NCI-H510A treated with DMSO at 0.1 percent for 48 hours (cell line): Measurements from ENCODE around the gene ERG.

Source experiments
- DNase-seq: peaks from one replicate; lab custom pipeline; 2025; lab: John Stamatoyannopoulos, UW

The ERG gene

DNA sequence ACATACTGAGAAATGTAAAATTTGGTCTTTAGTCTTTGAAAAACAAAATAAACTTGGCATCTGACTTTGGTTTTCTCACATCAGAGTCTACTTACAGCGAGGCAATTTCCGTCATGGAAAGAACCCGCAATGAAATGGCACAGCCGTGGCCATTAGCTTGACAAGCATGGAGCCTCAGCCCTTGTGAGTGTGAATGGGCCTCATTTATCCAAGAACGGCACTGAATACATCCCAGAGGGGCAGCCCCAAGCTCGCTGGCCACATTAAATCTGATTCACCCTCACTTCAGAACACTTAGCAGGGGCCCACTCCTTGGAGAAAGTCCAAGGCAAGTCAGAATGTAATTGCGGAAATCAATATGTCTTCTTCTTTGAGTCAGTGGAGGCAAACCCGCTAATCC lies 64.8 kb downstream of the ERG start:
- DNase-seq = no peak

DNA sequence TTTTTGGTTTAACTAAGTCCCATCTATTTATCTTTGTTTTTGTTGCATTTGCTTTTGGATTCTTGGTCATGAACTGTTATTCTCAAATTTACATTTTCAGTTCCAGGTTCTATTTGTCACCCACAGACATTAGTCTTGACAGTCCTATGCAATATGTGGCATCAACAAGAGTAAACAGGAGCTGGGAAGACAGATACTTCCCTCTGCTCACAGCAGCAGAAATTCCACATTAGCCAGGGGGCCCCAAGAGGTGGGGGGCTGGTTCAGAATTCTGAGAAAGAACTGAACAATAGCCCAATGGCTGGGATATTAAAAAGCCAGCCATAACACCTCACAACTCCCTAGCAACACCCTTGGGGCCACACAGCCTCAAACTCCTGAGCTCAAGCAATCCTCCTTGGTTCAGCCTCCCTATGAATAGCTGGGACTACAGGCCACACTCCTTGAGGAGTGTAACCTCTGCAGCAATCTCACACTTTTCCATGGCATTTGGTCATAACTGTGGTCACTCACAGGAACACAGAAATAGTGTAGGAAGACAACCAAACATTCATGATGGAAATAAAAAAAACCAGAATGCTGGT lies 67.8 kb downstream of the ERG start:
- no peak for DNase-seq

DNA sequence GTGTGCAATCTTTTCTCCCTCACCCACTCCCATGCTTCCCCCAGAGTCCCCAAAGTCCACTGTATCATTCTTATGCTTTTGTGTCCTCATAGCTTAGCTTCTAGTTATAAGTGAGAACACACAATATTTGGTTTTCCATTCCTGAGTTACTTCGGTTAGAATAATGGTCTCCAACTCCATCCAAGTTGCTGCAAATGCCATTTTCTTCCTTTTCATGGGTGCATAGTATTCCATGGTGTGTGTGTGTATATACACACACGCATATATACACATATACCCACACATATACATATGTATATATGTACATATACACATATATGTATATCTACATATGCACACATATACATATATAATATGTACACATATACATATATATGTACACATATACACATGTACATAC lies 69.3 kb downstream of the ERG start:
- DNase-seq = no peak

DNA sequence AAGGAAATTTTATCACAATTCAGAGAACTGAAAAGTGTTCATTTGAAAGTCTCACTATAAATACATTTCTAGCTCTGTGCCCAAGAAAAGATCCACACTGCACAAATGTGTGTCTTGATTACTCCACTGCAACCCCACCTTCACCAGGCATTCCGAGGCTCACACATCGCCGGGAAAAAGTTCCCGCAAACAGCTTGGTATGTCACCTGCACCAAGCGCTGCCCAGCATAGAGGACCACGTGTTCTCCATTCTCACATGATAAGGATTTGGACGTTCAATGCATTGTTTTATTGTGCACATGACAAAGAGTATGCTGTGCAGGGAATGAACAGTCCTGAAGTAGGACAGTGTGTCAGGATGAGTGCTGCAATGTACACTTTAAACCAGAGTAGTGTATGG lies 70.1 kb downstream of the ERG start:
- no peak for DNase-seq

DNA sequence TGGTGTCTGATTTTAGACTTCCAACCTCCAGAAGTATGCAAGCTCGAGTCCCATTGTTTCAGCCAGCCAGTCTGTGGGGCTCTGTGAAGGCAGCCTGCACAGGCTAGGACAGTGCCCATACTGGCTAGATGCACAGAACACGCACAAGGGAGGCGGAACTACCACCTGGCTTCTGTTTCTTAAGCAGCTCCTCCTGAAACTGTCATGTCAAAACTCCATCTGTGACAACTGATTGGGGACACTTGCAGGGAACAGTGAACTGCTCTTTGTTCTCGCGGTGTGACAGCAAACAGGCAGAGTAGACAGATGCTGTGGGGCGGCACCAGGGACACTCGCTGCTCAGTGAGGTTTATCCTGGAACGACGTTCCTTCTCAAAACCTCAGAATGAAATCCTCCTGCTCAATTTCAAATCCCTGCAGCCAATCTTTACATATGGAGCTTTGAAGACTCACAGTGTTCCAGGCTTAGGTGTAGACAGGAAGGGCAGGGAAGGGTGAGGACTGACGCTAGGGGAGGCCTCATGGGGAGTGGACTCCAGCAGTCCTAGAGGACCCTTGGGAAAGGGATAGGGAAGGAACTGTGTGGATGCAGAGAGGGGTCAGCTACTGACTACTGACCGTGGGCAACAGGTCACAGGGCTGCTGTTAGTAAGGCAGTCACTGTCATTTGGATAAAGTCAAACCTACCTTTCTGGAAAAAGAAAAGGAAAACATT lies 73.8 kb downstream of the ERG start:
- DNase-seq = no peak

DNA sequence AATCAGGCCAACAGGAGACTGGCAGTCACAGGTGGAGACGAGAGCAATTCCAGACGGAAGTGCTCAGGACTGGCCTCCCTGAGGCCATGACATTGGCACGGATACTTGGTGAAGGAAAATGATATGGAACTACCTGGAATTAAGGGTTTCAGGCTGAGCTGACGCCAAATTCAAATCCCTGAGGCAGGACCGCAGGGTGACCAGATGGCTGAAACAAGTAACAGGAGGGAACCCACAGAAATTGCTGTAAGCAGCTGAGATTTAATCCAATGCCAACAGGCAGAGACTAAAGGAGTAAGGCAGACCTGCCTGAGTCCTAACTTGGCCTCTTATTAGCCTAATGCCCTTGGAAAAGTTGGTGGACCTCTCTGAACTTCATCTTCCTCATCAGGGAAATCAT lies 76.2 kb downstream of the ERG start:
- no peak for DNase-seq

DNA sequence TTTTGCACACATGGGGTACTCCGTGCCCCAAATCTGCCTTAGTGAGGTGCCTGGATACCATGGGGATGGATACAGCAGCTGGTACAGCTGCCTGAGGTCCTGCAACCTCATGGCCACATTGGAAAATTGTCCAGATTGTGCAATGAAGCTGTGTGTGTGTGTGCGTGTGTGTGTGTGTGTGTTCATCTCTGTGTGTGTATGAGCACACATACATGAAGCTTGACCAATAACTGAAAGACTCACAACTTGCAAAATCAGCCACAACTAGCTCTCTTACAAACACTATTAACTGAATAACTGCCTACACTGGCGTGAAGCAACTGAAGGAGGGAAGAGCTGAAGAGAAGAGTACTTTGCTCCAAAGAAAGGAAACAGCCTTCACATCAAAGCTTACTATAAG lies 78.1 kb downstream of the ERG start:
- DNase-seq = no peak

DNA sequence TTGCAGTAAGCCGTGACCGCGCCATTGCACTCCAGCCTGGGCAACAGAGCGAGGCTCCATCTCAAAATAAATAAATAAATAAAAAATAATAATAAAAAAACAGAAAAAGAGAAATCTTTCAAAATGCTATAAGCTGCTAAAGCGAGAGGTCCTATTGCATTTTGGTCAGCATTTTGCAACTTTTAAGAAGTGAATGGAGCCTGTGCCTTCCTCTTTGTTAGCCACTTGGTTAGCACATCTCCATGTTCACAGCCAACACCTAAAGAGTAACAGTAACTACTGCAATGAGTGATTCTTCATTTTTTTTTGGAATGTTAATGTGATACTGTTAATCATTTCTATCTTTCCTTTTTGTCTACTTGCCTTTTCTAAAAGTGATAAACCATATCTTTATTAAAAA lies 80.6 kb downstream of the ERG start:
- no peak for DNase-seq

DNA sequence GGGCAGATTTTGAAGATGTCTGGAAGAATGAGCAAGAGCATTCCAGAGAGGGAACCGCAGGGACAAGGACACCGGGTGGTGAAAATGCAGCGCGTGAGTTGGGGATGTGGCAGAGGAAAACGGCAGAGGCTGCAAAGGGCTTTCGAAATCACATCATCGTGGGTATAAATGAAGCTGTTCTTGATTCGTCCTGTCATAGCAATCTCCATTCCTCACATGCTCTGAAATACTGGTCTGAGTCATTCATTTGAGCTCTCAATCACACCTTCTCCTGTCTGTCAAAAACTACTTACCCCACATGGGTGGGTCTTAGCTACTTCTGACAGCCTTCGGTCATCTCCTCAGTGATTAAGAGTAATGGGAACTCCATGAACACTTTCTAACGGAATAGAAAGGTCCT lies 81.5 kb downstream of the ERG start:
- DNase-seq = no peak

DNA sequence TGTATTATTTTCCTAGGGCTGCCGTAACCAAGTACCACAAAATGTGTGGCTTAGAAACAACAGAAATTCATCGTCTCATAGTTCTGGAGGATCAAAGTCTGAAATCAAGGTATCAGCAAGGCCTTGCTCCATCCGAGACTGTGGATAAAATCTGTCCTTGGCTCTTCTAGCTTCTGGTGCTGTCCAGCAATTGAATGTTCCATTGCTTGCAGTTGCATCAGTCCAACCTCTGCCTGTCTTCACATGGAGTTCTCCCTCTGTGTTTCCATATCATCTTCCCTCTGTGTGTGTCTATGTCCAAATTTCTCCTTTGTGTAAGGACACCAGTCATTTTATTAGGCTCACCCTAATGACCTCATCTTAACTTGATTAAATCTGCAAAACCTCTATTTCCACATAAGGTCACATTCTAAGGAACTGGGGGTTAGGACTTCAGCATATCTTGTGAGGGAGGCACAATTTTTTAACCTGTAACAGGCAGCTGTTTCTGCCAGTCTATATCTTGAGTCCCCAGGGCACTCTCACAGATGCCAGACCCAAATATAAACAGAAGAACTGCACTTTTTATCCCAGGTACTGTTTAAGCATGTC lies 84.2 kb downstream of the ERG start:
- DNase-seq = no peak

DNA sequence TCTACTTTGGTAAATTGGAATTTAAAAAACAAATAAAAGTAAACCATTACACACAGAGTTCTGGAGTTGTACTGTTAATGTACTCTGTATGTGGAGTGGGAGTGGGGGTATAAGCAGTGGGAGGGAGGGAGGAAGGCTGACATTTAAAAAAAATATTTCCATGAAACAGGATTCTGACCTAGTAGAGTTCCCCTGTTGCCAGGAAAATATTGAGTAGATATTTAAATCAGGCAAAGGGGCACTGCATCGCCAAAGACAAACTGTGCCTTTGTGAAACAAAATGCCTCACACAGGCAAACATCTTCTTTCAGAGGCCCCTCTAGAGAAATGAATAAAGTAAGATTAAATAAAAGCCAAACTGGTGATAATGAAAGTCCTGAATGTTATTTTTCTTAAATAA lies 87.8 kb downstream of the ERG start:
- no peak for DNase-seq

DNA sequence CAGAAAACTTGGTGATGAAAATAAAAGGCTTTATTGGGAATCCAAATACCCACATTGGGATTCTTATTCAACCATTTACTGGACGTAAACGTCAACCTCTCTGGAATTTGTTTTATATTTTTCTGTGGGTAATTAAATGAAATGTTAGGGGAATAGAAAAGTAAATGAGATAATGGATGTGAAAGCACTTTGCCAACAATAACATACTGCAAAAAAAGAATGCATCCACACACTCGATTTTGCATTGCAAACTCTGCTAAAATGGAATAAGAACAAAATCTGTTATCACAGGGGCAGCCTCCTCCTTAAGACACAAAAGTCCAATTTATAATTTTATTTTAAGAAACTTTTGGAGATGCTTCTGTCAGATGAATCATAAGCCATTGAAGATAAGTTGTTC lies 88.4 kb downstream of the ERG start:
- DNase-seq = no peak

DNA sequence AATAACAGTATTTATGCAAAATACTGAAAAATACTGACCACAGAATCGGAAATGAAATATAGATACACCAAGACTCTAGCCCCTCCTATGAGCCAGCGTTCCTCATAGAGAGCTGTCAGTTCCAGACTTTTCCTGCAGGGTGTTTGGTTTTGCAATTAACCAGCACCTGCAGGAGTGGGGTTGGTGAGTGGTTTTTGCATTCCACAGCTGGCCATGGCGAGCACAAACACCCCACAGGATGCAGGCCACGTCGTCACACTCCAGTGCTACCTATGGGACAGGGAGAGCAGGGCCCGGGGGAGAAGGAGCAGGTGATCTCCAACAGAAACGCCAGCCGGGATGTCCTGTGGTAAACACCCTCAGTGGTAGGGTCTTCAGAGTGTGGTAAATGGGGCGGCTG lies 94.1 kb downstream of the ERG start:
- no peak for DNase-seq

DNA sequence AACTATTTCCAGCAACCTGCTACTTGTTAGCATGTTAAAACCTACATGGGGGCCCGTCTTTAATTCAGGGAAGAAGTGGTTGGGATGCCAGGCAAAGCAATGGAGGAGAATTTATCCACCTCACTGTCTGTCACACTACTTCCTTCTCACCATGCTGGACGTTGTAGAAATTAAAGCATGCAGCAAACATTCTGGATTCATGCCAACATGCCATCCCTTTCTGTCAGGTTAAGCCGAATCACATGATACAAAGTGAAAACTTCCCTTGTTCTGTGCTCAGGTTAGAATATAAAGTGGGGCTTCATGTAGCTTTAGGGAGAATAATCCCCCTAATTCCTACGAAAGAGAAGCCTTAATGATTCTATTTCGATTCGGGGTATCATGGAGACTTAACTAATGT lies 95.5 kb downstream of the ERG start:
- peak; percentile 9 for DNase-seq

DNA sequence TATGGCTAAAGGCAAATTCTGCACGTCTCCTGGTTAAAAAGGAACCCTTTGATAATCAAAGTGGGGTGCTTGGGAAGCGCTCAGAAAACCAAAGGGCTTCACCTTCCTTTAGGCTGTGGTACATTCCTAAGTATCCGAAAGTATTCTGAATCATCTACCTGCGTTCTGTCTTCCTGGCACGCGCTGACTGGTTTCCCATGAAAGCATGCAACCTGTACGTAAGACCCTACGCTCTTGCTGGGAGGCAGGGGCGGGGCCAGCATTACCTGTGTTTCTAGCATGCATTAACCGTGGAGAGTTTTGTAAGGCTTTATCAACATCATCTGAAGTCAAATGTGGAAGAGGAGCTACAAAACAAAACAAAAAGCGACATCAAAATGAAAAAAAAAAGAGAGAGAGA lies 96.0 kb downstream of the ERG start:
- DNase-seq = no peak

DNA sequence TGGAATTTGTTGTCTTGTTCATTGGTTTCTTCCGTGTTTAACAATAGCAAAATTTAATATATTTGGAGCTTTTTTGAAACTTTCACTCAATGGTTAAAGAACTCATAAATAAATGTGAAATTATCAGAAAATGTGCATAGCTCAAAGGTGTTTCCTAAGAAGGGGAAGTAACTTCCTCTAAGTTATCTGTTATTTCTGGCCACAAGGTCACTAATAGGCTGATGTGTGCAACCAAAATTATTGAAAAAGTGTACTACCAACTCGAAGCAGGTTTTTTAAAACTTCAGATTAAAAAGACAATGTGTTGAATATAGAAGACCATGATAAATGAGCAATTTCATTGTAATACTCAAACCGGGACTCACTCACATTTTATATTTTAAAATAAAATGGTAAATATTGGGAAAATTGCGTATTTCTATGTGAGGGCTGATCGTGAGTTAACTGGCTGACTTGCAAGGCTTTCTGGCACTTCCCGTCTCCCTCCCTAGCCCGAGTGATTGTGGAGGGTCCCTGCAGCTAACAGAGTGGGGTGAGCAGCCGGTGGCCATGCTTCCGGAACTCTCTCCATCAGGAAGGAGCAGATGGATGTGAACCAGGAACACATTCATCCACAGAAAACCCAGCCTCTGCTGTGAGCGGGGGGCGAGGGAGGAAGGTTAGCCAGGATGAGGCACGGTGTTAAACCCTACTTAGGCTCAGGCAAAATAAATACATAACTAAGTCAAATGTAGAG lies 96.9 kb downstream of the ERG start:
- DNase-seq = no peak

DNA sequence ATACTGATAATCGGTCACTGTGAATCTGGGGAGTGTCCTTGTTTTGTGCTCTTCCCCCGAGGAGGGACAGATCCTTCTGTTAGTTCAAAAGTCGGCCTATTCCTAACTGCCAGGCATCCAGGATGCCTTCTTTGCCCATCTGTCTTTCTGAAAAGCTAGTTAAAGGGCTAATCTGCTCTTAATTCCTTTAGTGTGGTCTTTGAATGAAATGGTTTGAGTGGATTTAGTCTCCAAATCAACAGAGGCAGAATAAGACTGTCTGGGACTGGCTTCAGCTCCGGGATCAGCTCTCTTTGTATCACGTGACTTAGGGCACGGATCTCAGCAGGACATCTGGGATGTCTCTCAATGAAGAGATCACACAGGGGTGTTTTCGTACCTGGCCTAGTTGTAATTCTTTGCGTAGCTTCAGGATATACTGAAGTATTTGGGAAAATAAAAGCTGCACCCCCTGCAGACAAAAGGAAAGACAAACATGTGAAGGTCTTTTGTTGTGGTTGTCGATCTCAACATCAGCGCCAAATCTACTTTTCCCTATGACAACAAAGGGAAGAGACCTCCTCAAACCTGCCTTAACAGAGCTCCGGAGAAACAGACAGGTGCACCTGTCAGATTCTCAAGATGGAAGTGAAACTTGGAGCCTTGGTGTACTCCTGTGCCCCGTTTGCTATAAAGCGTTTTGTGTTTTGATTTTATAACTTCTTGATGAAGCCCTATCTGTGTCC lies 97.9 kb downstream of the ERG start:
- DNase-seq = no peak

DNA sequence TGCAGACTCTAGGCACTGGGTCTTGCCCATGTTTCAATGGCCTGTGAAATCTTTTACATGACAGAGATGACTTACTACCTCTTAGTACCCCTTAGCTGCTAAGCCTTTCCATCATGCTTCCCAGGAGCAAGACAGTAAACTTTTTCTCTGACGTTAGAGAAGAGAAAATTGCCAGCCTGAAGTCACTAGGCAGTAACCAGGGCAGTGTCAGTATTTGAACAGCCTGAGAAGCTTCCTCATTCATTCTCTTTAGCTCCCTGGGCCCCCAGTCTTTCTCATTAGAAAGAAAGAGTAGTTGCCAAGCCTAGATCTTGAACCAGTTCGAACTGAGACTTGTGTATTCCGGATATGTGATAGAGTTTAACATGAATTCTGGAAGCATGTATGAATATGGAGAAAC lies 99.2 kb downstream of the ERG start:
- DNase-seq = no peak

DNA sequence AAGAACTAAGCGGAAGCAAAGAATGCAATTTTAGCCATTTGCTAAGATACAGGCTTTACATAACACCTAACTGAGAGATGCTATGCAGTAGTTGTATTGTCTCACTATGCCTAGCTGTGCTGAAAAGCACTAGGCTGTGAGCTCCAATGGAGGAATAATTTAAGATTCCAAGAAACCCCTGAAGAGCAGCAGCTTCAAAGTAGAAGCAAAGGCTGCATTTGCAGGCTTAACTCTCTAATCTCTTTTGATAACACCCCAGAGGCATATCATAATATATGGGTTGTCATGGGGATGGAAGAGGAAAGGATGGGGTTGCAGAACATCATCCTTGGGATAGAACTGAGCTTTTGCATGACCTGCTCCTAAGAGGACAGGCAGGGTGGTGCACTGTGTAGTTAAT lies 102.0 kb downstream of the ERG start:
- DNase-seq = no peak

DNA sequence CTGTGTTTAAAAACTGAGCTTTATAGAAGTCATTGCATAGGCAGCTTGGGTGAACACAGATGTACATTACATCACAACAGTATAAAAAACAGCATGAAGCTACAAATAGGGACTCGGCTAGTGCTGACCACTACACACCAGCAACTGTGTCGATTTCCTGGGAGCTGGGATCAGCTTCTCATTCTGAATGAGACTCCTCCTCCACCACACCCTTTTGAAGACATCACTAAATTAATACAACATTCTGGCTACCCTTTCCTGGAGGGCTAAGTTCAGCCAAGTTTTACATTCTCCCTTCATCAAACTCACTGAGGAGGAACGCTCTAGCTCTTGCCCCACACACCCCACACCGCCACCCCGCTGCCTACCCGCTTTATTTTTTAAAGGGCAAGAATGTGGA lies 102.7 kb downstream of the ERG start:
- DNase-seq = no peak

DNA sequence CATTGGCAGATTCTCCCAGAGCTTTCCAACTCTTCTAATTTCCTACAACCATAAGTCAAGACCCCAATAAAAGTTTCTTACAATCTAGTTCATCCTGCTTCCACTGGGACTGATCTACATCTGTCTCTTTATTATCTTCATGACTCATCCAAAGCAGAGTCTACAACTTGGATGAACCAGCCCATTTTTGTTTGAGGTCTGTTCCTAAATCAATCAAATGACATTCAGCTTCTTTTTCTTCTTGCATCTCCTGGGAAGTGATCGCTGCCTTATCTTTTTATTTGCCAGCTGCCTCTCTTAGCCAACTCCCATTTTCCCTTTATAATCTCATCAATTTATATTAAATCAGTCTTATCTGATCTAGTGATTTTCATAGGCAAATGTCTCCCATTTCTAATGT lies 105.6 kb downstream of the ERG start:
- no peak for DNase-seq

DNA sequence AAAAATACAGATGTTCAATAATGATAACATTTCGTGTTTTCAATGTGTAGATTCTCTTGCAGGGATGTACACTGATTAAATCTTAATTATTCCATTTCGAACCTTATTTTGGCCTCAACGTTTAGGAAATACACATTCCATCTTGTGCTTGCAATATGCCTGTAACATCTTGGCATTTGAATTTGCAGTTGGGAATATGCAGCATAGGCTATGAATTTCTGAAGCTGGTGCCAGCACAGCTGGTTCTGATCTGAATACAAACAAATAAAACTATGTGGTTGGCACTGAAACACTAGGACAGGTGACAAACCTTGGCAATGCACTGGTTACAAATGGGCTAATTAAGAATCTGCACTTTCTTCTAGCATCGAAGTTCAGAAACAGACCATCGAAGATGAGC lies 108.4 kb downstream of the ERG start:
- DNase-seq = no peak

DNA sequence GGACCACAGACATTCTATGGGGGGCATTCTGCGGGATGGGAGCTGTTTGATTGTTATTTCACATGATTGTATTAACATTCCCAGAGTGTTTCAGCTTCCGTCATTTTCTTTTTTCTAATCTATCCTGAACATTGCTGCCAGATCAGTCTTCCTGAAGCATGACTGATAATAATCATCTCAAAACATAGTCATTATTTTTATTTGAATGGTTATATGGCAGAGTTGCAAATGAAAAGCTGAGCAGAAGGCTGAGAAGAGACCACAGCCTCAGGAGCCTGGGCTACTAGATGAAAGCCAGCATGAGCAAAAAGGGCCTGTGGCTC lies 109.0 kb downstream of the ERG start:
- DNase-seq = no peak
